Measurements from ENCODE around the gene UBN1.

UBN1 gene

DNA sequence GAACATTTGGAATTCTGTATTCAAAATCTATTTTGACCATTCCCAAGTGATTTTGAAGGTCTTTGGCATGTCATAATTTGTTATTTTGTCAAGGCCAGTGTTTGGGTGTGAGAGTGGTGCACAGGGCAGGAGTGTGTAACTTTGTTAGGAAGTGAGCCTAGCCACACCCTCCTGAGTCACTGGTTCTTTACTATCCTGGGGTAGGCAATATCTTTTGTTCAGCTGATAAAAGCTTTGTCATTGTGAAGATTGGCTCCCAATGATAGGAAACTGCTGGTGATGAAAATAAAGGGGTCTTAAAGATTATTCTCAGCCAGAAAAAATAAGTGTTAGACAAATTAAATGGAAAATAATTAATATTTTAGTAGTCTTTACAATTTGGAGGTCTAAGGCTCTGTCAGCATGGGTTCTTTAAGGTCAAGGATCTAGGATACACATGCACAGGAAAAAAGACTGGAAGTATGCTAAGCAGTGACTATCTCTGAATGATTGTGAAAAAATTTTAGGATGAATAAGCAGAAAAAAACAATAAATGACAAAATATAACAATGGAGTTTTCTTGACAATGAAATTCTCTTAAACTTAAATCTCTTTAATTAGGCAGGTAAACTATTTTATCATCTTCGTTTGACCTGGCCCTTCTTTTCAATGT is 5.1 kb downstream of the UBN1 start:
- H4K8ac ChIP-seq (ENCODE audit: low read length): no peak overlapping the region
- 98% methylated on average over 1 of the region's 1 CpG for WGBS

DNA sequence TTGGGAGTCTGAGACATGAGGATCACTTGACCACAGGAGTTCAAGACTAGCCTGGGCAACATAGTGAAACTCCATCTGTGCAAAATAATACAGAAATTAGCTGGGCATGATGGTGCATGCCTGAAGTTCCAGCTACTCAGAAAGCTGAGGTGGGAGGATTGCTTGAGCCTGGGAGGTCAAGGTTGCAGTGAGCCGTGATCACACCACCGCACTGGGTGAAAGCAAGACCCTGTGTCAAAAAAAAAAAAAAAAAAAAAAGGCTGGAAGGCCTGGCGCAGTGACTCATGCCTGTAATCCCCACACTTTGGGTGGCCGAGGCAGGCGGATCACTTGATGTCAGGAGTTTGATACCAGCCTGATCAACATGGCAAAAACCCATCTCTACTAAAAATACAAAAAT is 8.1 kb downstream of the UBN1 start:
- no peak for DNase-seq
- 86% methylated on average over 5 of the region's 5 CpGs for WGBS
- Histone ChIP-seq H3K4me1 (ENCODE audit: control insufficient read depth, insufficient read depth, low read depth, low read length) (peaks cover 17% of the 10 kb centered on the region), H3K23ac (ENCODE audit: low read length in 2 of 2) (no peak overlapping the region), H3K4me2 (ENCODE audit: low read length, poor library complexity, severe bottlenecking) (no peak overlapping the region), H3K9me3 (ENCODE audit: control insufficient read depth, low read length) (no peaks in the 10 kb centered on the region), H3K18ac (ENCODE audit: low read depth in 1 of 2, low read length in 2 of 2) (no peak overlapping the region), H3K27ac (ENCODE audit: low read length, poor library complexity, severe bottlenecking) (no peak overlapping the region), H2BK12ac (ENCODE audit: low read length in 2 of 2) (no peak overlapping the region), H3K79me1 (replicated peaks; ENCODE audit: low read length, poor library complexity, severe bottlenecking) (peaks cover 11% of the 10 kb centered on the region), H3K9ac (ENCODE audit: low read length) (no peak overlapping the region), H4K8ac (ENCODE audit: low read length) (no peak overlapping the region), H3K36me3 (ENCODE audit: control insufficient read depth in 1 of 2, insufficient read depth in 2 of 2, low read depth in 1 of 2, low read length in 2 of 2) (peaks cover 40 to 72% of the 10 kb centered on the region in 2 experiments), H2AFZ (ENCODE audit: low read depth, low read length) (no peak overlapping the region), H4K91ac (ENCODE audit: low read length) (no peak overlapping the region), H2BK15ac (ENCODE audit: low read depth, poor library complexity, severe bottlenecking) (no peak overlapping the region), H3K14ac (ENCODE audit: low read length in 2 of 2) (no peak overlapping the region), H2AK5ac (ENCODE audit: low read length, severe bottlenecking) (no peak overlapping the region), H3K27me3 (ENCODE audit: control insufficient read depth in 1 of 2, insufficient read depth in 1 of 2, low read length in 2 of 2) (no peaks in the 10 kb centered on the region), H2BK5ac (ENCODE audit: low read depth, low read length, poor library complexity, severe bottlenecking) (no peak overlapping the region), H3K4me3 (ENCODE audit: insufficient read depth in 1 of 2, low read depth in 1 of 2, low read length in 2 of 2) (no peak overlapping the region), H3K4ac (ENCODE audit: low read depth in 1 of 2, low read length in 2 of 2) (no peak overlapping the region), H2BK120ac (ENCODE audit: low read depth, low read length) (no peak overlapping the region)

More for the DNA sequence above, 5.1 kb downstream of the UBN1 start:
- peak overlapping the region; percentile 71 for H3K9ac ChIP-seq (ENCODE audit: low read length)
- H2BK5ac ChIP-seq (ENCODE audit: low read depth, low read length, poor library complexity, severe bottlenecking): no peak overlapping the region
- H3K14ac ChIP-seq (ENCODE audit: low read length in 2 of 2): no peak overlapping the region
- no peak overlapping the region for H3K27ac ChIP-seq (ENCODE audit: low read length, poor library complexity, severe bottlenecking)
- no peak overlapping the region for H2BK12ac ChIP-seq (ENCODE audit: low read length in 2 of 2)
- no peaks in the 10 kb centered on the region for H3K27me3 ChIP-seq (ENCODE audit: control insufficient read depth in 1 of 2, insufficient read depth in 1 of 2, low read length in 2 of 2)
- H3K79me1 ChIP-seq (replicated peaks; ENCODE audit: low read length, poor library complexity, severe bottlenecking): peaks cover 11% of the 10 kb centered on the region
- no peak overlapping the region for H3K4me2 ChIP-seq (ENCODE audit: low read length, poor library complexity, severe bottlenecking)
- no peak overlapping the region for H4K91ac ChIP-seq (ENCODE audit: low read length)
- H3K4me1 ChIP-seq (ENCODE audit: control insufficient read depth, insufficient read depth, low read depth, low read length): peaks cover 8% of the 10 kb centered on the region
- H2BK15ac ChIP-seq (ENCODE audit: low read depth, poor library complexity, severe bottlenecking): no peak overlapping the region
- H2AFZ ChIP-seq (ENCODE audit: low read depth, low read length): no peak overlapping the region
- peak overlapping the region in 1 of 2 experiments; percentile 10 for H3K4me3 ChIP-seq (ENCODE audit: insufficient read depth in 1 of 2, low read depth in 1 of 2, low read length in 2 of 2)
- H3K9me3 ChIP-seq (ENCODE audit: control insufficient read depth, low read length): no peaks in the 10 kb centered on the region
- no peak overlapping the region for H3K4ac ChIP-seq (ENCODE audit: low read depth in 1 of 2, low read length in 2 of 2)
- DNase-seq: peak; percentile 30
- peaks cover 29 to 42% of the 10 kb centered on the region in 2 experiments for H3K36me3 ChIP-seq (ENCODE audit: control insufficient read depth in 1 of 2, insufficient read depth in 2 of 2, low read depth in 1 of 2, low read length in 2 of 2)
- no peak overlapping the region for H2AK5ac ChIP-seq (ENCODE audit: low read length, severe bottlenecking)
- no peak overlapping the region for H3K18ac ChIP-seq (ENCODE audit: low read depth in 1 of 2, low read length in 2 of 2)
- no peak overlapping the region for H3K23ac ChIP-seq (ENCODE audit: low read length in 2 of 2)
- no peak overlapping the region for H2BK120ac ChIP-seq (ENCODE audit: low read depth, low read length)

DNA sequence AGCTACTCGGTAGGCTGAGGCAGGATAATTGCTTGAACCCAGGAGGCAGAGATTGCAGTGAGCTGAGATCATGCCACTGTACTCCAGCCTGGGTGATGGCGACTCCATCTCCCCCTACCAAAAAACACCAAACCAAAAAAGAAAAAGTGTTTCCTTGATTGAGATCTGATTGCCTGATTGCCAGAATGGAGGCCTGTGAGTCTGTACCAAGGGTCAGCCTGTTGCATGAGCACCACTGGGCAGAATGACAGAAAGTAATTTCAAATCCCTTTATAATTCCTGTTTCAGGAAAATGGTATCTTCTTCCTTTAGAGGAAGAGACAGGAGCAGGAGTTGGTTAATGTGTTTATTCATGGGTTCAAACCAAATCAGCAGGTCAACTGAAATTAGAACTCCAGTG is 8.5 kb downstream of the UBN1 start:
- WGBS: 100% methylated on average over 1 of the region's 2 CpGs

DNA sequence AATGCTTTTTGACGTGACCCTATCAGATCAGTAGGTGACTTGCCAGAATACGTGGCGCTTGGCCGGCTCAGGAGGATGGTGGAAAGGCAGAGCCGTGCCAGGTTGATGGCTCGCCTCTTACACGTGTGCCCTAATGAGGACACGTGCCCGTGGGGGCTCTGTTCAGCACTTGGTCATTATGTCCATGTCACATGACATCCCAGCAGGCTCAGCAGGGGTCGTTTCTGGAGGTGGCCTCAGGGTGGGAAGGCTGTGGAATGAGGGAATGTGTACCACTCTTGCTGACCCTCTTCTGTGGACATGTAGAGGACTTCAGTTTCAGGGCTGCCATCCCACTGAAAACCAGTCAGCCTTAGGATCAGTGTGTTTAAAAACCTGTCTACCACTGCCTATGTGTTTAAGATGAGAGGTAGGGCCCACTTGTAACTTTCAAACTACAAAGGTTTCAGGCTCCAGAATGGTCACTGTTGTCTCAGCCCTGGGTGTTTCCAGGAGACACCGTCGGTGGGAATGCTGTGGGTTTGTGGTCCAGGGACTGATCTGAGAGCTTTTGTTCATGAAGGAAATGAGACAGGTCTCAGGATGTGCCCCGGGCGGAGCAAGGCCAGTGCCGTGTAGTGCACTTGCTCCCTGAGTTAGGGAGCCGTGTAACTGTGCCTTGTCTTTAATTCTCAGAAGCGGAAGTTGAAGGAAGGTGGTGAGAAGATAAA is 12.1 kb downstream of the UBN1 start:
- peak overlapping the region; percentile 33 for H2AK5ac ChIP-seq (ENCODE audit: low read length, severe bottlenecking)
- no peak overlapping the region for H3K4ac ChIP-seq (ENCODE audit: low read depth in 1 of 2, low read length in 2 of 2)
- H3K9ac ChIP-seq (ENCODE audit: low read length): no peak overlapping the region
- no peaks in the 10 kb centered on the region for H3K27me3 ChIP-seq (ENCODE audit: control insufficient read depth in 1 of 2, insufficient read depth in 1 of 2, low read length in 2 of 2)
- H3K23ac ChIP-seq (ENCODE audit: low read length in 2 of 2): no peak overlapping the region
- H3K36me3 ChIP-seq (ENCODE audit: control insufficient read depth in 1 of 2, insufficient read depth in 2 of 2, low read depth in 1 of 2, low read length in 2 of 2): peaks cover 43 to 95% of the 10 kb centered on the region in 2 experiments
- H3K14ac ChIP-seq (ENCODE audit: low read length in 2 of 2): no peak overlapping the region
- no peak overlapping the region for H2BK120ac ChIP-seq (ENCODE audit: low read depth, low read length)
- peaks cover 21% of the 10 kb centered on the region for H3K4me1 ChIP-seq (ENCODE audit: control insufficient read depth, insufficient read depth, low read depth, low read length)
- peaks cover 11% of the 10 kb centered on the region for H3K79me1 ChIP-seq (replicated peaks; ENCODE audit: low read length, poor library complexity, severe bottlenecking)
- no peak overlapping the region for H4K91ac ChIP-seq (ENCODE audit: low read length)
- 92% methylated on average over 17 of the region's 17 CpGs for WGBS
- H2BK15ac ChIP-seq (ENCODE audit: low read depth, poor library complexity, severe bottlenecking): no peak overlapping the region
- no peak overlapping the region for H2AFZ ChIP-seq (ENCODE audit: low read depth, low read length)
- no peak overlapping the region for H2BK5ac ChIP-seq (ENCODE audit: low read depth, low read length, poor library complexity, severe bottlenecking)
- peak overlapping the region; percentile 83 for H3K27ac ChIP-seq (ENCODE audit: low read length, poor library complexity, severe bottlenecking)
- no peaks in the 10 kb centered on the region for H3K9me3 ChIP-seq (ENCODE audit: control insufficient read depth, low read length)
- no peak overlapping the region for H3K4me3 ChIP-seq (ENCODE audit: insufficient read depth in 1 of 2, low read depth in 1 of 2, low read length in 2 of 2)
- no peak overlapping the region for H3K18ac ChIP-seq (ENCODE audit: low read depth in 1 of 2, low read length in 2 of 2)
- peak overlapping the region in 1 of 2 experiments; percentile 17 for H2BK12ac ChIP-seq (ENCODE audit: low read length in 2 of 2)
- DNase-seq: no peak
- H3K4me2 ChIP-seq (ENCODE audit: low read length, poor library complexity, severe bottlenecking): no peak overlapping the region
- no peak overlapping the region for H4K8ac ChIP-seq (ENCODE audit: low read length)

More for the DNA sequence above, 8.5 kb downstream of the UBN1 start:
- Histone ChIP-seq H4K91ac (ENCODE audit: low read length) (no peak overlapping the region), H3K4me2 (ENCODE audit: low read length, poor library complexity, severe bottlenecking) (no peak overlapping the region), H2BK5ac (ENCODE audit: low read depth, low read length, poor library complexity, severe bottlenecking) (no peak overlapping the region), H3K9me3 (ENCODE audit: control insufficient read depth, low read length) (no peaks in the 10 kb centered on the region), H2AK5ac (ENCODE audit: low read length, severe bottlenecking) (no peak overlapping the region), H3K14ac (ENCODE audit: low read length in 2 of 2) (no peak overlapping the region), H3K23ac (ENCODE audit: low read length in 2 of 2) (no peak overlapping the region), H2BK15ac (ENCODE audit: low read depth, poor library complexity, severe bottlenecking) (no peak overlapping the region), H2AFZ (ENCODE audit: low read depth, low read length) (no peak overlapping the region), H4K8ac (ENCODE audit: low read length) (no peak overlapping the region), H2BK120ac (ENCODE audit: low read depth, low read length) (no peak overlapping the region), H3K36me3 (ENCODE audit: control insufficient read depth in 1 of 2, insufficient read depth in 2 of 2, low read depth in 1 of 2, low read length in 2 of 2) (peaks cover 43 to 77% of the 10 kb centered on the region in 2 experiments), H3K18ac (ENCODE audit: low read depth in 1 of 2, low read length in 2 of 2) (no peak overlapping the region), H3K4me3 (ENCODE audit: insufficient read depth in 1 of 2, low read depth in 1 of 2, low read length in 2 of 2) (no peak overlapping the region), H3K27me3 (ENCODE audit: control insufficient read depth in 1 of 2, insufficient read depth in 1 of 2, low read length in 2 of 2) (no peaks in the 10 kb centered on the region), H3K27ac (ENCODE audit: low read length, poor library complexity, severe bottlenecking) (no peak overlapping the region), H3K79me1 (replicated peaks; ENCODE audit: low read length, poor library complexity, severe bottlenecking) (peaks cover 12% of the 10 kb centered on the region), H2BK12ac (ENCODE audit: low read length in 2 of 2) (no peak overlapping the region), H3K4ac (ENCODE audit: low read depth in 1 of 2, low read length in 2 of 2) (no peak overlapping the region), H3K9ac (ENCODE audit: low read length) (no peak overlapping the region), H3K4me1 (ENCODE audit: control insufficient read depth, insufficient read depth, low read depth, low read length) (peaks cover 17% of the 10 kb centered on the region)
- DNase-seq: no peak
